ENCODE measurements around the gene NEDD4L. TPM values are rescaled to one million over a fixed set of nuclear protein-coding genes. Genes with fewer than 3 reads are reported as not detected.
"Not testable (repeated sequence)": the region's sequence is repeated elsewhere in the genome, so short reads cannot be mapped to it uniquely, and the experiment has no call there.

Gene NEDD4L
- total RNA-seq, 1 donor from 2014 or later = 30.9 TPM

- intact Hi-C loops (cut with DNase I) = no loop called here
- ATAC-seq (no peak), DNase-seq (ENCODE audit: low spot score) (no peak)
Measured at GRCh38 chr18:58359218-58359617, 315.2 kb downstream of the NEDD4L start.

DNA sequence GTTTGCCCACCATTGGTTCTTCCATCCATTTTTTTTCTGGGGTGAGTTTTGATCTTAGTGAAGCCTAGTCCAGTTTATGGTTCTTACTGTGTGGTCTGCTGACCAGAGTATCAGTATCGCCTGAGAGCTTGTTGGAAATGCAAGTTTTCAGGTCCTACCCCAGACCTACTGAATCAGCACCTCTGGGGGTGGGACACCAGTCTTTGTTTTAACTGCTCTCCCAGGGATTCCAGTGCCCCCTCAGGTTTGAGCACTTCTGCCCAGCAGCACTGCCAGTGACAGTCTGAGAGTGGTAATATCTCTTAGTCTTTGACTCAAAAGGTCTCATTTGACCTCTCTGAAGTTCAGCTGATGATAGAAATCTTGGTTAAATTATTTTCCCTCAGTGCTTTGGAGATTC, 315.6 kb downstream of the NEDD4L start:
- ATAC-seq = no peak
- no peak for DNase-seq (ENCODE audit: low spot score)
- intact Hi-C loops (cut with DNase I) = no loop called here

DNA sequence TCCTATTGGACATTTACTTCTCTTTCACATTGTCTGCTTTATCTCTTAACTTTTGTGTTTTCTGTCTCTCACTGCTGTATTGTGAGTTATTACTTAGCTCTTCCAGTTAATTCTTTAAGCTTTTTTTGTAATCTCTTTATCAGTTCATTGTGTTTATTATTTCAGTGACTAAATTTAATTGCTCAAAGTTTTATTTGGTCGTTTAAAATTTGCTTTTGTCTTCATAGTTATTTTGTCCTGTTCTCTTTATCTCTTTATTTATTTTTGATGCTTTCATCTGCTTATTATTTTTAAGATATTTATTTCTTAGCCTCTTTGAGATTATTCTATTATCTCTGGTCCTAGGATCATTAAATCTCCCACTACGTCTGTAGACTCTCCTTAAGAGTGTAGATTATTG, 316.3 kb downstream of the NEDD4L start:
- DNase-seq (ENCODE audit: low spot score) = no peak
- ATAC-seq = no peak
- intact Hi-C loops (cut with DNase I) = no loop called here

DNA sequence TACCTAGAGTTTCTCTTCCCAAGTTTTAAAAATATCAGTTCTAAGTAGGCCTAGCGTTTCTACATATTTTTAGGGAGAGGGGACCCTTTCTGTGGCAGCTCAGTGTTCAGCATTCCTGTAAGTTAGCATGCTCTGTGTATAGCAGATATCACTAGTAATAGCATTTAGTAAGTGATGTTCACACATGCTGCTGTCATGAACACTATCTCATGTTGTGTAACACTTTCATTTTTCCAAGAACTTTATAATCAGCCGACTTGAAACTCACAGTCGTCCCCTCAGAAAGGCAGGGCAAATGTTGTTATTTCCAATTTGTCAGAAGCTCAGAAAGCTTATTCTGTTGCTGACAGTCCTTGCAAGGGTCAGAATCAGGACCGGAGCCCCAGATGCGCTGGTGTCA, 317.2 kb downstream of the NEDD4L start:
- peak; percentile 45 for ATAC-seq
- intact Hi-C loops (cut with DNase I) = no loop called here
- DNase-seq (ENCODE audit: low spot score) = no peak

DNA sequence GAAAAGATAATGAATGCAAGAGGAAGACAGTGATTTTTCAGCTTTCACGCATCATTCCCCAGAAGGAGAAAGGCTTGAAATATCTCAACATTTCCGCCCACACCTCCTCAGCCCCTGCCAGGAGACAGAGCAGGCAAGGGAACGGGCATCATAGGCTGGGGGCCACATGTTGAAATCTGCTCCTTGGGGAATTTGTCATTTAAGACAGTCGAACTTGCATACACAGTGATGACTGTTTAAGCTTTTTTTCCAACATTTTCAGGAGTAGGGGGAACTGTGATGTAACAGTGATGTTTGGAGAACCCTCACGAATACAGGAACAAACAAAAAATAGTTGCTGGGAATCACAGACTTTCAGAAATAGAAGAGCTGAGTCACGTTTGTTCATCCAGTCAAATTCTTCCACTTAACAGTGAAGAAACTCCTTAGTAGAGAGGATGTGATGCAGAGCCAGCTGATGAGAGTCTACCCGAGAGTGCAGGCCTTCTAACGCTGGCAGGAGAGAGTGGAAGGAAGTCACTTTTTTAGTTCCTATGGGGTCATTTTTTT, 318.1 kb downstream of the NEDD4L start:
- no peak for DNase-seq (ENCODE audit: low spot score)
- ATAC-seq = peak; percentile 94
- intact Hi-C loops (cut with DNase I) = no loop called here

DNA sequence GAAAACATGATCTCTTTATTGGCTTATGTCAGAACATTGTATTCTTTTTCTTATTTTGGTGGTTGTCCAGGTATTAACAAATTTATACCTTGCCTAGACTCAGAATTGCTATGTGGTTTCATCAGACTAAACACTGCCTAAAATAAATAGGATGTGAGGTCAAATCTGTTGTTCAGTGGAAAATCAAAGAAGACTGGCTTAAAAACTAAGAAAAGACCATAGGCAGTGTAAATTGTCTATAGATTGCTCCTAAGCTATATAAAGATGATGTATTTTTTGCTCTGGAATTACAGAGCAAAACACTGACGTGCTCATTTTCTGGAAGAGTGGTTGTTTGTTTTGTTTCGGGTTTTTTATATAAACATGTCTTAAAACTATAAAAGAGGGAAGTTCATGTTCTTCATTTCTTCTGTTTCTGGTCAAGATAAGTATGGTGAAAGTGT, 318.8 kb downstream of the NEDD4L start:
- intact Hi-C loops (cut with DNase I) = no loop called here
- DNase-seq (ENCODE audit: low spot score) = no peak
- ATAC-seq = no peak

DNA sequence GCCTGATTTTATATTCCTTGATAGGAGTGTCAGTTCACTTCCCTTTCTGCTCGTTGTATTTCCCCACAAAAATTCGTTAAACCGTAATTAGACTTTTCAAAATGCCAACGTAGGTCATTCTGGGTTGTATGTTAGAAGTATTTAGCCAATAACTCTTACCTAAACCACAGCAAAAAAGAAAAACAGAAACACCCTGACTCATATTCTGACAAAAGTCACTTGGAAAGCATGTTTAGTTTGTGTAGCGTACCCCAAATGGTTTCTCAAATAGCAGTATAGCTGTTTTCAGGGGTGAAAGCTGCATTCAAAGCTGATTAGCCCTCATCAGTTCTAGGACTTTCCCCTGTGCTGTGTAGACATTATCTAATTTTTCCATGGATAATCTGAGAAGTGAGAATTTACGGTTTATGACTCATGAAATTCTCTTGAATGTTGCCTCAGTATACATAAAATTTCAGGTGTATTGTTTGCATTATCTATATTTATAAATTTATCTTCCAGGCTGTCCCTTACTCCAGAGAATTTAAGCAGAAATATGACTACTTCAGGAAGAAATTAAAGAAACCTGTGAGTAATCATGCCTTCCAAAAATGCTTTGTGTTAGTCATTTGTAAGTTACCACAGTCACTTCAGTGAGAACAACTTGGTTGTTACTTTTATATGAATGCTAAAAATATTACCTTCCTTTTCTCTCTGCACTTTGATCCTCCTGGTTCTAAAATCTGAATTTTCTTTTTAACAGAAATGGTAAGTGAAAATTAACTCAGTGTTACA, 319.9 kb downstream of the NEDD4L start:
- intact Hi-C loops (cut with DNase I) = no loop called here
- DNase-seq (ENCODE audit: low spot score) (no peak), ATAC-seq (no peak)

- DNase-seq (ENCODE audit: low spot score) = no peak
- ATAC-seq = no peak
- intact Hi-C loops (cut with DNase I) = no loop called here
Measured at GRCh38 chr18:58364876-58365528, 321.0 kb downstream of the NEDD4L start.

- intact Hi-C loops (cut with DNase I) = no loop called here
- DNase-seq (ENCODE audit: low spot score) (no peak), ATAC-seq (no peak)
Measured at GRCh38 chr18:58367425-58368140, 323.6 kb downstream of the NEDD4L start.

DNA sequence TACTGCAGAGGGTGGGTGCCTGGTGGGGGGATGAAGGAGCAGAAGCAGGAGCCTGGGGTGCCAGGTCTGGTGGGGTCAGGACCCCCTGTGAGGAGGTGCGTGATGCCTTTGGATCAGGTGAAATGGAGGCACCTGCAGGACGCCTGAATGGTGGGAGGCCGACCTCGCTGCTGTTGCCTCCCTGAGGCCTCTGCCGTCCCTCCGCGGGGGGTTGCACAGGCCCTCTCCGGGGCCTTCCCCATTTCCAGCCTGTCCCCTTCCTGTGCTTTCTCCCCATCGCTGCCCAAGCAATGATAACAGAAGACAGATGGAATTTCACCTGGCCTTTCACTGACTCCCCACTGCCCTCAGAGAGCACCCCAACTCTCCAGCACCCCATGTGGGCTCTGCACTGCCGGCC, 325.6 kb downstream of the NEDD4L start:
- intact Hi-C loops (cut with DNase I) = loop anchor here (10.0 kb wide), 1 partner anchor 55 kb away; no protein-coding TSS in a partner anchor

GRCh38 chr18:58370038-58370580, 326.1 kb downstream of the NEDD4L start:
- DNase-seq (ENCODE audit: low spot score) = no peak
- ATAC-seq = peak; percentile 15
- intact Hi-C loops (cut with DNase I) = loop anchor here (10.0 kb wide), 1 partner anchor 55 kb away; no protein-coding TSS in a partner anchor

More for the DNA sequence above, 325.6 kb downstream of the NEDD4L start:
- ATAC-seq (no peak), DNase-seq (ENCODE audit: low spot score) (no peak)

DNA sequence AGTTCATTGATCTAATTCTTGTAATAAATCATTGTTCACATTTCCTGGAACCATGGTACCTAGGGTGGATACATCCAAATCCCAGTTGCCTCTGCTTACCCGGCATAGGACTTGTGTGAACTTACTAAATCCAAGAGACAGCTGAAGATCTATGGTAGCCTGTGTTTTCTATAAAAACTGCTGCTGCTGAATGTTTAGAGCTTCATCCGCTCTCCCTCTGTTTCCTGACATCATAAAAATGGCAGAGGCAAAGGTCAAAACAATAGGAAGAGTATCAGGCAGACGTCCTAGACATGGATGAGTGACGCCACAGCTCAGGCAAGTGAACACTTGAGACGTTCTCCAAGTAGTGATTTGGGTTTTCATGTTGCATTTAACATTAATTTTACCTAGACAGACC, 326.6 kb downstream of the NEDD4L start:
- DNase-seq (ENCODE audit: low spot score) (no peak), ATAC-seq (no peak)
- intact Hi-C loops (cut with DNase I) = loop anchor here (10.0 kb wide), 1 partner anchor 56 kb away; no protein-coding TSS in a partner anchor

DNA sequence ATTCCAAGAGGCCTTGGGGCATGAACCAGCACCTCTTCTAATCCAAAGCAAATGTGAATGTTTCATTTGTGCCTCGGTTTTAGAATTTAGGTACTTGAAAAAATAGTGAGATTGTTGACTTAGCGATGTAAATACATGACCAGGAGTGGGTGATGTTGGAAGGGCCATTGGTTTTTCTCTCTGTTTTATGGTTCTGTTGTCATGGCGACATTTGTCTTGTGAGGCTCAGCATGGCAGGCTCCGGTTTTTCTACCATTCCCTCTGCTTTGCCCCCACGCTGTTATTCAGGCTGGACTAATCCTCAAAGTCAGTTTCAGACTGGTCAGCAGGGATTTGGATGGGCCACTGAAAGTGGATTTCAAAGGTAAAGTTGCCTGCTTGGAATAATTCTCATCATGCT, 329.5 kb downstream of the NEDD4L start:
- DNase-seq (ENCODE audit: low spot score) (no peak), ATAC-seq (no peak)
- intact Hi-C loops (cut with DNase I) = loop anchor here (10.0 kb wide), 1 partner anchor 59 kb away; no protein-coding TSS in a partner anchor

- no peak for DNase-seq (ENCODE audit: low spot score)
- peak; percentile 23 for ATAC-seq
- intact Hi-C loops (cut with DNase I) = loop anchor here (10.0 kb wide), 1 partner anchor 60 kb away; no protein-coding TSS in a partner anchor
Measured at GRCh38 chr18:58375051-58375450, 331.0 kb downstream of the NEDD4L start.

DNA sequence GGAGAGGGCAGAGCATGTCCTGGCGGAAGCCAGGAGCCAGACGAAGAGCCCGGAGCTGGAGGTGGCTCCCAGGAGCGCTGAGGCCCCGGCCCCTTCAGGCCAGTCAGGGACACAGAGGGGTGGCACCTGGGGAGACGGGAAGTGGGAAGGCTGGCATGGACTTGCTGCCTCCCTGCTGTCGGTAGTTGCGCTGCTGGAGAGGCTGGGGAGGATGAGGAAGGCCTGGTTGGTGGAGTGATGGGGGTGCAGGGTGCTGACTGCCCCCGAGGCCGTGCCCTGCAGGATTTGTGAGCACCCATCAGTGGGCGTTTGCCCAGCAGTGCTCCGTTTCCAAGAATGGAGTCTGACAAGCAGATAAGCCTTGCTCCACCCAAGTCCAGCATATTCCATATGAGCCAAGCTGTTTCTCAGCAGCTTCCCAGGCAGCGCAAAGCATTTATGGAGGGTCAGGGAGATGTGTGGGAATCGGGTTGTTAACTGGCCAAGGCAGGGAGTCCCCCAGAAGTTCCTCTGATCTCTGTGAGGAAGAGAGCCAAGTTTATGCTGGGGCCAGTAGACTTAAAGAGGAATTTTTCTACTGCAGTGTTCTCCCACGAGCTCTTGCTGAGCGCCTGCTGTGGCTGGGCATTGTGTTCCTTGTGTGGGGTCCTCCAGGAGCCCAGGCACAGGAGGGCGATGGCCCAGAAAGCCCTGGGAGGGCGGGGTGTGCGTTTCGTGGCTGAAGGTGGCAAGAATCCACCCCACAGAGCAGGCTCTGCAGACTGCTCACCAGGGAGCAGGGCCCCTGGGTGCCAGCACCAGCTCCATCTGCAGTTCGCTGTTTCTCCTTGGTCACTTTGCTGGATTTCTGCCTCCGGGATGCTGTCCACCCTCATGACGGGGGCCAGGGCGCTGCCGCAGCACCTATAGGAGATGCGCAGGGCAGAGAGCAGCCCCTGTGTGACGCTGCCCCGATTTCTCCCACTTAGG, 334.7 kb downstream of the NEDD4L start:
- intact Hi-C loops (cut with DNase I) = loop anchor here (10.0 kb wide), 1 partner anchor 64 kb away; no protein-coding TSS in a partner anchor
- no peak for DNase-seq (ENCODE audit: low spot score)
- no peak for ATAC-seq

- ATAC-seq (no peak), DNase-seq (ENCODE audit: low spot score) (no peak)
- intact Hi-C loops (cut with DNase I) = loop anchor here (10.0 kb wide), 1 partner anchor 65 kb away; no protein-coding TSS in a partner anchor
Measured at GRCh38 chr18:58379443-58379842, 335.4 kb downstream of the NEDD4L start.

DNA sequence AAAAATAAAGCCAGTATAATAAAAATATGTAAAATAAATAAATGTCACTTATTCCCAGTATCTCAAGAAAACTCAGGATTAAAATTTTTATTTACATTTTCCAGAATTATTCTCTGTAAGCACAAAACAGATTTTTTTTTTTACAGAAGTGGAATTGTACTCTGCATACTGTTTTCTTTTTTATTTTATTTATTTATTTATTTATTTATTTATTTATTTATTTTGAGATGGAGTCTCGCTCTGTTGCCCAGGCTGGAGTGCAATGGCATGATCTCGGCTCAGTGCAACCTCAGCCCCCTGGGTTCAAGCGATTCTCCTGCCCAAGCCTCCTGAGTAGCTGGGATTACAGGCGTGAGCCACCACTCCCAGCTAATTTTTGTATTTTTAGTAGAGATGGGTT, 336.1 kb downstream of the NEDD4L start:
- DNase-seq (ENCODE audit: low spot score); intact Hi-C loops (cut with DNase I); ATAC-seq: not testable (repeated sequence)
